GM19324 (cell line): ENCODE data around the gene ZNF624.

Experiments
- ATAC-seq: cut with Tn5 transposase; IDR thresholded peaks from one replicate; pipeline ENCODE4 v1.9.1; 2021; ENCODE audit warnings: mild to moderate bottlenecking, moderate library complexity; ENCODE audit not compliant: unreplicated experiment, low FRiP score

The ZNF624 gene

GRCh38 chr17:16599537-16599936 is 54.1 kb downstream of the ZNF624 start:
- ATAC-seq = no peak

DNA sequence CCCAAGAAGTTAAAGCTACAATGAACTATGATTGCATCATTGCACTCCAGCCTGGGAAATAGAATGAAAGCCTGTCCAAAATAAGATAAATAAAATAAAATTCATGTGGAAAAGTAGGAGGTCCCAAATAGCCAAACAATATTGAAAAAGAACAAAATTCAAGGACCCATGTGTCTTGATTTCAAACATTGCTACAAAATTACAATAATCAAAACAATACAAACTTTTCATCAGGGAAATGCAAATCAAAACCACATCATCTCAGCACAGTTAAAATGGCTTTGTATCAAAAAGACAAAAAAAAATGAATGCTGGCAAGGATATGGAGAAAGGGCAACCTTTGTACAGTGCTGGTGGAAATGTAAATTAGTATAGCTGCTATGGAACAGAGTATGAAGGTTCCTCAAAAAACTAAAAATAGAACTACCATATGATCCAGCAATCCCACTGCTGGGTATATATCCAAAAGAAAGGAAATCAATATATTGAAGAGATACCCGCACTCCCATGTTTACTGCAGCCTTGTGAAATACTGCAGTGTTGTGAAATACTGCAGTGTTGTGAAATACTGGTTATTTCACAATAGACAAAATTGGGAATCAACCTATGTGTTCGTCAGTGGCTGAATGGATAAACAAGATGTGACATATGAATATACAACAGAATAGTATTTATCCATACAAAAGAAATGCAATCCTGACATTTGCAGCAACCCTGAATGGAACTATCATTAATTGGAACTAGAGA is 60.1 kb downstream of the ZNF624 start:
- no peak for ATAC-seq

GRCh38 chr17:16589097-16589969 is 64.3 kb downstream of the ZNF624 start:
- ATAC-seq = no peak

DNA sequence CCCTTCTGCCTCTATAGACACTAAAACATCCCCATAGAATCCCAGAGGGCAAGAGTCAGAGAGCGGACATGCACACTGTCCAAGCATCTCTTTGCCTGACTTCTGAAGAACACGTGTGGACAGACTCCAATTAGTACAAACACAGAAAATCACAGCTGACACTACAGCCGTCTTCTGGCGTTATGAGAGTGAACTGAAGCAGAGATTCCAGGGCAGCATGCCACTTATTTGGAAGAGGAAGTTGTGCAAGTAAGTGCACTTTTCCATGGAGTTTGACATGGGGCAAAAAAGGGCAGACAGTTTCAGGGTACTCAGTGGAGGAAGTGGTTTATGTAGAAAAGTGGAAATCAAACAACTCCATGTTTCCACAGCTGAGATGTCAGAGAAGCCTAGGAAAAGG is 67.9 kb downstream of the ZNF624 start:
- ATAC-seq = no peak

GRCh38 chr17:16584273-16584995 is 69.2 kb downstream of the ZNF624 start:
- ATAC-seq = no peak

DNA sequence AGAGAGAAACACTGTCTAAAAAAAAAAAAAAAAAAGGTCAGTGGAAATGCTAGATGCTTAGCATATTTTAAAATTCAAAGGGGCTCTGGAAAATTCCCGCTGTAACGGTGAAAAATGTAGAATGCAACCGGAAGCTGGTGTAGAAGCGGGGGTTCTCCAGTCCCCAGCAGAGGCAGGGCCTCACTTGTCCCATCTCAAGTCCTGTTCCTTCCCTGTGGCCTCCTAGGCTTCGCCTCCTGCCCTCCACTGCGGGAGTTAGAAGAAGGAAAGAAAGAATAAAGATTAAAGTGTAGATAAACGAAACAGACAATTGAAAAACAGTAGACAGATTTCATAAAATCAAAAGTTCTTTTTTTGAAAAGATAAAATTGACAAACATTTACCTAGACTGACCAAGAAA is 69.9 kb downstream of the ZNF624 start:
- ATAC-seq = no peak

- no peak for ATAC-seq
Measured at GRCh38 chr17:16573466-16573865, 80.2 kb downstream of the ZNF624 start.
